Putamen (tissue), 1 donor: ENCODE data around the gene ELL2.
"Not testable (repeated sequence)": the region's sequence is repeated elsewhere in the genome, so short reads cannot be mapped to it uniquely, and the experiment has no call there.

Experiments
- DNase-seq: peaks from one replicate; pipeline ENCODE4 v3.0.0-alpha.2; 2016; ENCODE audit warnings: low spot score

Gene ELL2

GRCh38 chr5:95837492-95837891 lies 124.2 kb downstream of the ELL2 start:
- no peak for DNase-seq

GRCh38 chr5:95836971-95837370 lies 124.7 kb downstream of the ELL2 start:
- DNase-seq = not testable (repeated sequence)

GRCh38 chr5:95836544-95836943 lies 125.1 kb downstream of the ELL2 start:
- no peak for DNase-seq

- no peak for DNase-seq
Observed at GRCh38 chr5:95835682-95836385, 125.8 kb downstream of the ELL2 start.
